HuH-7 (cell line): Measurements from ENCODE around the gene RAPGEF5.
"Not testable (repeated sequence)": the region's sequence is repeated elsewhere in the genome, so short reads cannot be mapped to it uniquely, and the experiment has no call there.

Source experiments
- DNase-seq: peaks from one replicate; pipeline ENCODE4 v3.0.0; 2011; ENCODE audit warnings: low spot score

RAPGEF5 gene

DNA sequence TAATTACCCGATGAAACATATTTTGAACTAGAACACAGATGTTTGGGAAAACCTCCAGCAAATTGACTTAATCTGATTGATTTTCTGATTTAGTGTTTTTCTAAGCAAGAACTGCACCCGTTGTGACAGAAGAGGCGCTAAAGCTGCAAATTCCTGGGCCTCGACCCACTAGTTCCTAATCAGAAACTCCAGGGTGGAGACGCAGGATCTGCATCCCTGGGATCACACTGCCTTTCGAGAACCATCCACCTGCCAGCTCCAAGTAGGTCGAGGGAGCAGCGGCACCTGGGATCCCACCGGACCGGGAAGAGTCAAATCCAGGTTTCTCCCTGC is 274.4 kb downstream of the RAPGEF5 start:
- no peak for DNase-seq

DNA sequence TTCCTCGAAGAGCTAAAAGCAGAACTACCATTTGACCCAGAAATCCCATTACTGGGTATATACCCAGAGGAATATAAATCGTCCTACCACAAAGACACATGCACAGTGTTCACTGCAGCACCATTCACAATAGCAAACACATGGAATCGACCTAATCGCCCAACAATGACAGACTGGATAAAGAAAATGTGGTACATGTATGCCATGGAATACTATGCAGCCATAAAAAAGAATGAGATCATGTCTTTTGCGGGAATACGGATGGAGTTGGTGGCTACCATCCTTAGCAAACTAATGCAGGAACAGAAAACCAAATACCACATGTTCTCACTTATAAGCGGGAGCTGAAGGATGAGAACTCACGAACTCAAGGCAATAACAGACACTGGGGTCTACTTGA is 276.7 kb downstream of the RAPGEF5 start:
- not testable (repeated sequence) for DNase-seq

DNA sequence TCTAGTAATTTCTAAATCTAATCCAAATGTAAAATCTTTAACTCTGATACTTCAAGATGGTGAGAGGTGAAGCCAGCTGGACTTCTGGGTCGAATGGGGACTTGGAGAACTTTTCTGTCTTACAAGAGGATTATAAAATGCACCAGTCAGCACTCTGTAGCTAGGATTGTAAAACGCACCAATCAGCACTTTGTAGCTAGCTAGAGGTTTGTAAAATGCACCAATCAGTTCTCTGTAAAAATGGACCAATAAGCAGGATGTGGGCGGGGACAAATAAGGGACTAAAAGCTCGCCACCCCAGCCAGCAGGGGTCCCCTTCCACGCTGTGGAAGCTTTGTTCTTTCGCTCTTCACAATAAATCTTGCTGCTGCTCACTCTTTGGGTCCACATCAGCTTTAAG is 278.1 kb downstream of the RAPGEF5 start:
- DNase-seq, result not testable (repeated sequence)

DNA sequence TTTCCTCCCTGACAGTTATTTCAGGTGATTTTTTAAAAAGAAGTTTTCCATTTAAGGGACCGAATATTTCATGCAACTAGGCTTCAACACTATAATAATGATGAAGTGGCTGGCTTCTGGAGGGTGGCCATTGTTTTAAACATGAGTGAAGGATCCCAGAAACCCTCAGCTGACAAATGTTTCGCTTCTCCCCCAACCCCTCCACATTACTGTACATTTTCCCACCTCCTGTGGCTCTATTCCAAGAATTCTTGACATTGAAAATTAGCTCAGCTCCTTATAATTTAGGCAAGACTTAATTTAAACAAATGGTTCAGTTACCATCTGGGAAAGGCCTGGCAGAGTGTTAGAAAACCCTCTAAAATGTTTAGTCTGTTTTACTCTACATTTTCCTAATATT is 281.4 kb downstream of the RAPGEF5 start:
- DNase-seq, result no peak

DNA sequence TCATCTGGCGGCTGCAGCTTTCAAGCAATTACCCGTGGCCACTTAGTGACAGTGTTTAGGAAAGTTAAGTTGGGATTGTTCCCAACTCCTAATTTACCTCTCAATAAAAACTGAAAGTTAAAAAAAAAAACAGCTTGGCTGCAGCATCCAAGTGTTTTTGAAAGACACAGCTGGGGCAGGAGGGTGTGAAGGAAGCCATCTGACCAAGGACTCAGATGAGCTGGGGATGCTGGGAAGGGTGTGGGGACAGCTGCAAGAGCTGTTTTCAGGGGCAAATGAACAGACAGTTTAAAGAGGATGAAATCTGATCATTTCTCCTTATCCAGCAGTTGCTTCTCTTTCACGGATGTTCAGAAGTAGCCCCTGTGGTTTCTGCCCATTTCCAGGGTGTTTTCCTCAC is 282.1 kb downstream of the RAPGEF5 start:
- no peak for DNase-seq
